ENCODE measurements around the gene TMEM253. TPM values are rescaled to one million over a fixed set of nuclear protein-coding genes. Genes with fewer than 3 reads are reported as not detected.
A peak's percentile ranks its signal among the peaks of the same experiment; 100 is the strongest.

Gene TMEM253
- total and polyA plus RNA-seq, 10 donors: 0.11 to 1.5 (median 0.29) TPM; not detected in 5

GRCh38 chr14:21060614-21061346, 40.1 kb upstream of the TMEM253 start:
- Histone ChIP-seq H3K27me3 (replicated peaks in 1 of 7) (peaks cover 0 to 10% (median 0%) of the 10 kb centered on the region in 7 donors), H3K36me3 (no peaks in the 10 kb centered on the region), H3K4me1 (peaks cover 0 to 38% (median 22%) of the 10 kb centered on the region in 6 donors), H3K4me3 (no peak overlapping the region), H3K9me3 (no peaks in the 10 kb centered on the region), H3K27ac (no peak overlapping the region)
- intact Hi-C loops (cut with DNase I; ENCODE audit: low total_unique reads): no loop called here
- WGBS, 5 donors: 76 to 91% (median 86%) methylated on average over 13 of the region's 13 CpGs
- no peak for DNase-seq
- TF ChIP-seq POLR2AphosphoS5 (IDR thresholded peaks at IDR 0.05) (no peak), POLR2A (IDR thresholded peaks at IDR 0.05) (no peak), CTCF (IDR thresholded peaks at IDR 0.05 in 8 of 11, conservative IDR thresholded peaks at IDR 0.05 in 3 of 11) (no peak)

GRCh38 chr14:21061347-21061668, 39.6 kb upstream of the TMEM253 start:
- intact Hi-C loops (cut with DNase I; ENCODE audit: low total_unique reads): no loop called here
- Histone ChIP-seq H3K4me1 (peaks cover 0 to 33% (median 19%) of the 10 kb centered on the region in 6 donors), H3K4me3 (no peak overlapping the region), H3K27ac (no peak overlapping the region), H3K27me3 (replicated peaks in 1 of 7) (peaks cover 0 to 14% (median 0%) of the 10 kb centered on the region in 7 donors), H3K36me3 (no peaks in the 10 kb centered on the region), H3K9me3 (no peaks in the 10 kb centered on the region)
- TF ChIP-seq CTCF (IDR thresholded peaks at IDR 0.05 in 8 of 11, conservative IDR thresholded peaks at IDR 0.05 in 3 of 11) (no peak), POLR2A (IDR thresholded peaks at IDR 0.05) (no peak), POLR2AphosphoS5 (IDR thresholded peaks at IDR 0.05) (no peak)
- DNase-seq: no peak
- WGBS, 5 donors: 79 to 94% (median 81%) methylated on average over 3 of the region's 3 CpGs

GRCh38 chr14:21063479-21063878, 37.4 kb upstream of the TMEM253 start:
- H3K27me3 ChIP-seq (replicated peaks in 1 of 7): peaks cover 0 to 27% (median 0%) of the 10 kb centered on the region in 7 donors
- intact Hi-C loops (cut with DNase I; ENCODE audit: low total_unique reads): no loop called here
- TF ChIP-seq POLR2AphosphoS5 (IDR thresholded peaks at IDR 0.05) (no peak), CTCF (IDR thresholded peaks at IDR 0.05 in 8 of 11, conservative IDR thresholded peaks at IDR 0.05 in 3 of 11) (no peak)
- peaks cover 2 to 18% (median 8%) of the 10 kb centered on the region in 6 donors for H3K4me1 ChIP-seq
- peak overlapping the region in 1 of 8 donors; percentile 74 for H3K27ac ChIP-seq
- H3K9me3 ChIP-seq: no peaks in the 10 kb centered on the region
- no peak for DNase-seq
- WGBS, 5 donors: 73 to 84% (median 78%) methylated on average over 3 of the region's 3 CpGs
- no peaks in the 10 kb centered on the region for H3K36me3 ChIP-seq
- H3K4me3 ChIP-seq: no peak overlapping the region

- no peak for DNase-seq
- peak in 1 of 11 experiments; percentile 9 for TF ChIP-seq CTCF (IDR thresholded peaks at IDR 0.05 in 8 of 11, conservative IDR thresholded peaks at IDR 0.05 in 3 of 11)
- TF ChIP-seq POLR2AphosphoS5 (IDR thresholded peaks at IDR 0.05): no peak
- TF ChIP-seq POLR2A (IDR thresholded peaks at IDR 0.05): no peak
- Histone ChIP-seq H3K4me1 (peaks cover 25 to 48% (median 39%) of the 10 kb centered on the region in 6 donors), H3K9me3 (no peaks in the 10 kb centered on the region), H3K27me3 (replicated peaks in 1 of 7) (peaks cover 0 to 62% (median 17%) of the 10 kb centered on the region in 7 donors), H3K36me3 (no peaks in the 10 kb centered on the region), H3K4me3 (no peak overlapping the region), H3K27ac (no peak overlapping the region)
- 60 to 84% (median 75%) methylated on average over 7 of the region's 7 CpGs for WGBS, 5 donors
- intact Hi-C loops (cut with DNase I; ENCODE audit: low total_unique reads): no loop called here
Measured at GRCh38 chr14:21066882-21067502, 33.9 kb upstream of the TMEM253 start.

All from spleen (tissue), 11 donors.